ENCODE measurements around the gene EZR.
"Not testable (repeated sequence)": the region's sequence is repeated elsewhere in the genome, so short reads cannot be mapped to it uniquely, and the experiment has no call there.

DNA sequence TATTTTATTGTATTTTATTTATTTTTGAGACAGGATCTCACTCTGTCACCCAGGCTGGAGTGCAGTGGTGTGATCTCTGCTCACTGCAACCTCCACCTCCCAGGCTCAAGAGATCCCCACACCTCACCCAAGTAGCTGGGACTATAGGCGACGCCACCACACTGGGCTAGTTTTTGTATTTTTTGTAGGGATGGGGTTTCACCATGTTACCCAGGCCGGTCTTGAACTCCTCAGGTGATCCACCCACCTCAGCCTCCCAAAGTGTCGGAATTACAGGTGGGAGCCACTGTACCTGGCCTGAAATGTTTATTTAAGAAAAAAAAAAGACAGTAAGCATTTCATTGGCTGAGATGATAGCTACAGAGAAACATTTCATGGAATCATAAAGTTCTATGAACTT is 4.4 kb upstream of the EZR start:
- not testable (repeated sequence) for TF ChIP-seq POLR2A, TAF1 (IDR thresholded peaks at IDR 0.05; ENCODE audit: low read depth, low read length)
